H1 (cell line): ENCODE results near the gene TCL1A. TPM values are rescaled to one million over a fixed set of nuclear protein-coding genes. Genes with fewer than 3 reads are reported as not detected.

ENCODE experiments used
- CHD1 ChIP-seq: IDR thresholded peaks from 2 replicates; pipeline ENCODE4 v1.6.1; 2012; ENCODE audit warnings: low read depth, low read length, improper control_type of control experiment
- GABPA ChIP-seq: IDR thresholded peaks from 2 replicates; pipeline ENCODE4 v1.6.1; 2011; ENCODE audit warnings: mild to moderate bottlenecking, low read length, moderate library complexity, borderline replicate concordance; ENCODE audit not compliant: insufficient read depth
- HDAC2 ChIP-seq, 2 experiments: fragments of 300-600 bp in 1 of 2; sonication (generic) in 1 of 2; IDR thresholded peaks; 2 replicates each; pipeline ENCODE4 v1.6.1; 2011 to 2012; ENCODE audit warnings: low read depth in 2 of 2, low read length in 2 of 2, mild to moderate bottlenecking in 2 of 2, moderate library complexity in 2 of 2, borderline replicate concordance in 1 of 2, inconsistent platforms in 1 of 2
- RFX5 ChIP-seq: IDR thresholded peaks from 2 replicates; pipeline ENCODE4 v1.6.1; 2011; ENCODE audit warnings: low read depth, low read length, improper control_type of control experiment, borderline replicate concordance
- SP2 ChIP-seq: IDR thresholded peaks from 2 replicates; pipeline ENCODE4 v1.6.1; 2012; ENCODE audit warnings: mild to moderate bottlenecking, low read length, inconsistent platforms
- SRF ChIP-seq: IDR thresholded peaks from 2 replicates; pipeline ENCODE4 v1.6.1; 2011; ENCODE audit warnings: mild to moderate bottlenecking, low read depth, low read length, moderate library complexity
- TAF1 ChIP-seq: IDR thresholded peaks from 2 replicates; pipeline ENCODE4 v1.6.1; 2011; ENCODE audit warnings: mild to moderate bottlenecking, low read depth, low read length
- TCF12 ChIP-seq: IDR thresholded peaks from 2 replicates; pipeline ENCODE4 v1.6.1; 2011; ENCODE audit warnings: low read depth, mild to moderate bottlenecking, low read length
- polyA plus RNA-seq, 7 experiments: library from polyadenylated mRNA; depleted of rRNA in 3 of 7; stranded (reverse) in 5 of 7; unstranded in 2 of 7; fragments of >200 nt in 5 of 7; fragments of 200-250 nt in 2 of 7; gene quantifications; 1 replicate in 5 of 7; 2 replicates in 1 of 7; 4 replicates in 1 of 7; pipeline versions ENCODE4 v1.2.1 to v1.2.3, GENCODE V29; 2011 to 2013; ENCODE audit warnings: missing spikeins in 2 of 7, mixed read lengths in 2 of 7
- total RNA-seq: library from RNA; stranded (reverse); fragmentation: NEBNext Ultra II Directional; extraction: Animal tissue kit (Norgen Biotek cat#: 25700); gene quantifications from 2 replicates; pipeline ENCODE4 v1.2.1, GENCODE V29; 2021
- TF ChIP-seq, protein P1 (sequence below): fragments of 300-600 bp; sonication (generic); IDR thresholded peaks from 2 replicates; pipeline ENCODE4 v1.7.1; 2012; ENCODE audit warnings: low read length, moderate library complexity, mild to moderate bottlenecking, inconsistent platforms; ENCODE audit not compliant: insufficient replicate concordance

Gene TCL1A
- total and polyA plus RNA-seq, 2 of the 8 experiments (the other 6 are each of a cell fraction or from before 2014, with no cell fraction given) = 0.35 to 7.6 TPM

DNA sequence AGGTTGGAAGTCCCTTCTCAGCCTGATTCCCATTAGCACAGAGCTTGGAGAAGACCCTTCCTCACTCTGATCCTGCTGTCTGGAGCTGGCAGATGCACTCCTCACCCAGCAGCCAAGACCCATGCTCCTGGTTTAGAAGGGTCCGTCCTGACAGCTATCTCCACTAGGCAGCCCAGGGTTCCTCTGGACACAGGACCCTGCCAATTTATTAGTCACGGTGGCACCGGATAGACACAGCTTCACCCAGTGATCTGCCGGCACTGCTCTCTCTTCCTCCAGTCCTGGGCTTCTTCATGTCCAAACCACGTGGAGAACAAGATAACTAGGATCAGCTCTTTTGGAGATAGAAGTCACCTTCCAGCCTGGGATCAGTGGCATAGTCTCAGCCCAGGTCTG is 53.9 kb downstream of the TCL1A start (continued):
- TF ChIP-seq, protein P1, sequence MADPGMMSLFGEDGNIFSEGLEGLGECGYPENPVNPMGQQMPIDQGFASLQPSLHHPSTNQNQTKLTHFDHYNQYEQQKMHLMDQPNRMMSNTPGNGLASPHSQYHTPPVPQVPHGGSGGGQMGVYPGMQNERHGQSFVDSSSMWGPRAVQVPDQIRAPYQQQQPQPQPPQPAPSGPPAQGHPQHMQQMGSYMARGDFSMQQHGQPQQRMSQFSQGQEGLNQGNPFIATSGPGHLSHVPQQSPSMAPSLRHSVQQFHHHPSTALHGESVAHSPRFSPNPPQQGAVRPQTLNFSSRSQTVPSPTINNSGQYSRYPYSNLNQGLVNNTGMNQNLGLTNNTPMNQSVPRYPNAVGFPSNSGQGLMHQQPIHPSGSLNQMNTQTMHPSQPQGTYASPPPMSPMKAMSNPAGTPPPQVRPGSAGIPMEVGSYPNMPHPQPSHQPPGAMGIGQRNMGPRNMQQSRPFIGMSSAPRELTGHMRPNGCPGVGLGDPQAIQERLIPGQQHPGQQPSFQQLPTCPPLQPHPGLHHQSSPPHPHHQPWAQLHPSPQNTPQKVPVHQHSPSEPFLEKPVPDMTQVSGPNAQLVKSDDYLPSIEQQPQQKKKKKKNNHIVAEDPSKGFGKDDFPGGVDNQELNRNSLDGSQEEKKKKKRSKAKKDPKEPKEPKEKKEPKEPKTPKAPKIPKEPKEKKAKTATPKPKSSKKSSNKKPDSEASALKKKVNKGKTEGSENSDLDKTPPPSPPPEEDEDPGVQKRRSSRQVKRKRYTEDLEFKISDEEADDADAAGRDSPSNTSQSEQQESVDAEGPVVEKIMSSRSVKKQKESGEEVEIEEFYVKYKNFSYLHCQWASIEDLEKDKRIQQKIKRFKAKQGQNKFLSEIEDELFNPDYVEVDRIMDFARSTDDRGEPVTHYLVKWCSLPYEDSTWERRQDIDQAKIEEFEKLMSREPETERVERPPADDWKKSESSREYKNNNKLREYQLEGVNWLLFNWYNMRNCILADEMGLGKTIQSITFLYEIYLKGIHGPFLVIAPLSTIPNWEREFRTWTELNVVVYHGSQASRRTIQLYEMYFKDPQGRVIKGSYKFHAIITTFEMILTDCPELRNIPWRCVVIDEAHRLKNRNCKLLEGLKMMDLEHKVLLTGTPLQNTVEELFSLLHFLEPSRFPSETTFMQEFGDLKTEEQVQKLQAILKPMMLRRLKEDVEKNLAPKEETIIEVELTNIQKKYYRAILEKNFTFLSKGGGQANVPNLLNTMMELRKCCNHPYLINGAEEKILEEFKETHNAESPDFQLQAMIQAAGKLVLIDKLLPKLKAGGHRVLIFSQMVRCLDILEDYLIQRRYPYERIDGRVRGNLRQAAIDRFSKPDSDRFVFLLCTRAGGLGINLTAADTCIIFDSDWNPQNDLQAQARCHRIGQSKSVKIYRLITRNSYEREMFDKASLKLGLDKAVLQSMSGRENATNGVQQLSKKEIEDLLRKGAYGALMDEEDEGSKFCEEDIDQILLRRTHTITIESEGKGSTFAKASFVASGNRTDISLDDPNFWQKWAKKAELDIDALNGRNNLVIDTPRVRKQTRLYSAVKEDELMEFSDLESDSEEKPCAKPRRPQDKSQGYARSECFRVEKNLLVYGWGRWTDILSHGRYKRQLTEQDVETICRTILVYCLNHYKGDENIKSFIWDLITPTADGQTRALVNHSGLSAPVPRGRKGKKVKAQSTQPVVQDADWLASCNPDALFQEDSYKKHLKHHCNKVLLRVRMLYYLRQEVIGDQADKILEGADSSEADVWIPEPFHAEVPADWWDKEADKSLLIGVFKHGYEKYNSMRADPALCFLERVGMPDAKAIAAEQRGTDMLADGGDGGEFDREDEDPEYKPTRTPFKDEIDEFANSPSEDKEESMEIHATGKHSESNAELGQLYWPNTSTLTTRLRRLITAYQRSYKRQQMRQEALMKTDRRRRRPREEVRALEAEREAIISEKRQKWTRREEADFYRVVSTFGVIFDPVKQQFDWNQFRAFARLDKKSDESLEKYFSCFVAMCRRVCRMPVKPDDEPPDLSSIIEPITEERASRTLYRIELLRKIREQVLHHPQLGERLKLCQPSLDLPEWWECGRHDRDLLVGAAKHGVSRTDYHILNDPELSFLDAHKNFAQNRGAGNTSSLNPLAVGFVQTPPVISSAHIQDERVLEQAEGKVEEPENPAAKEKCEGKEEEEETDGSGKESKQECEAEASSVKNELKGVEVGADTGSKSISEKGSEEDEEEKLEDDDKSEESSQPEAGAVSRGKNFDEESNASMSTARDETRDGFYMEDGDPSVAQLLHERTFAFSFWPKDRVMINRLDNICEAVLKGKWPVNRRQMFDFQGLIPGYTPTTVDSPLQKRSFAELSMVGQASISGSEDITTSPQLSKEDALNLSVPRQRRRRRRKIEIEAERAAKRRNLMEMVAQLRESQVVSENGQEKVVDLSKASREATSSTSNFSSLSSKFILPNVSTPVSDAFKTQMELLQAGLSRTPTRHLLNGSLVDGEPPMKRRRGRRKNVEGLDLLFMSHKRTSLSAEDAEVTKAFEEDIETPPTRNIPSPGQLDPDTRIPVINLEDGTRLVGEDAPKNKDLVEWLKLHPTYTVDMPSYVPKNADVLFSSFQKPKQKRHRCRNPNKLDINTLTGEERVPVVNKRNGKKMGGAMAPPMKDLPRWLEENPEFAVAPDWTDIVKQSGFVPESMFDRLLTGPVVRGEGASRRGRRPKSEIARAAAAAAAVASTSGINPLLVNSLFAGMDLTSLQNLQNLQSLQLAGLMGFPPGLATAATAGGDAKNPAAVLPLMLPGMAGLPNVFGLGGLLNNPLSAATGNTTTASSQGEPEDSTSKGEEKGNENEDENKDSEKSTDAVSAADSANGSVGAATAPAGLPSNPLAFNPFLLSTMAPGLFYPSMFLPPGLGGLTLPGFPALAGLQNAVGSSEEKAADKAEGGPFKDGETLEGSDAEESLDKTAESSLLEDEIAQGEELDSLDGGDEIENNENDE = no peak
- TF ChIP-seq CHD1 = no peak
- no peak for TF ChIP-seq HDAC2 (IDR thresholded peaks at IDR 0.05; ENCODE audit: borderline replicate concordance in 1 of 2, low read depth in 2 of 2, low read length in 2 of 2)
- no peak for TF ChIP-seq RFX5
- no peak for TF ChIP-seq SRF
- no peak for TF ChIP-seq TCF12
- TF ChIP-seq TAF1 = no peak
- TF ChIP-seq SP2 = no peak
- no peak for TF ChIP-seq GABPA
